Ovary (tissue), 9 donors: ENCODE data around the gene ARHGAP9. TPM values are rescaled to one million over a fixed set of nuclear protein-coding genes. Genes with fewer than 3 reads are reported as not detected.

Source experiments
- DNase-seq, 5 donors: peaks; one replicate each; pipeline ENCODE4 v3.0.0-alpha.2; 2019 to 2020
- H3K27ac ChIP-seq, 2 donors: fragments of 200-600 bp; one replicate each; pipeline versions ENCODE4 v1.5.1 to v1.8.0; 2019 to 2022
- H3K27me3 ChIP-seq: fragments of 200-600 bp; one replicate; pipeline ENCODE4 v1.8.0; 2022
- H3K36me3 ChIP-seq: fragments of 200-600 bp; sonication (generic); one replicate; pipeline ENCODE4 v1.5.1; 2019
- H3K4me1 ChIP-seq: one replicate; pipeline ENCODE4 v1.8.1; 2013; ENCODE audit warnings: mild to moderate bottlenecking, moderate library complexity; ENCODE audit not compliant: insufficient read depth
- H3K4me3 ChIP-seq: fragments of 200-600 bp; sonication (generic); one replicate; pipeline ENCODE4 v1.5.1; 2017
- H3K9me3 ChIP-seq, 2 donors: fragments of 200-600 bp in 1 of 2; sonication (generic) in 1 of 2; one replicate each; pipeline versions ENCODE4 v1.5.1 to v1.8.1; 2013 to 2019; ENCODE audit warnings: mild to moderate bottlenecking in 1 of 2, moderate library complexity in 1 of 2
- CTCF ChIP-seq, 3 donors: fragments of 450-650 bp in 2 of 3; fragments of 200-600 bp in 1 of 3; IDR thresholded peaks; one replicate each; pipeline versions ENCODE4 v1.5.1 to v1.8.0; 2016 to 2022; ENCODE audit warnings: antibody characterized with exemption in 3 of 3, mild to moderate bottlenecking in 1 of 3
- EP300 ChIP-seq: sonication (generic); formaldehyde crosslinking; IDR thresholded peaks from one replicate; pipeline ENCODE4 v1.6.1; 2017; ENCODE audit warnings: antibody characterized with exemption
- POLR2A ChIP-seq: fragments of 450-650 bp; IDR thresholded peaks from one replicate; pipeline ENCODE4 v1.6.1; 2017; ENCODE audit warnings: antibody characterized with exemption, mild to moderate bottlenecking, moderate library complexity
- WGBS, 3 donors: extraction: QIAGEN DNeasy Blood & Tissue Kit in 1 of 3; methylation state at CpG; one replicate each; pipeline versions ENCODE4 v1.1.5 to v1.1.7; 2013 to 2017; 5-methylcytosine and 5-hydroxymethylcytosine counted together
- intact Hi-C, 4 donors: fragments of 100-400 bp; cut with DNase I; formaldehyde crosslinking; loops; one replicate each; pipeline versions ENCODE4 v1.11.0 to v1.15.1; 2022 to 2023
- polyA plus RNA-seq, 2 donors: library from polyadenylated mRNA; stranded (reverse); fragments of 200-250 nt in 1 of 2; fragments of 350-450 nt in 1 of 2; fragmentation: Illumina TruSeq in 1 of 2; extraction: RNeasy Lipid Tissue Mini Kit (QIAGEN cat#74804) in 1 of 2; gene quantifications; one replicate each; pipeline ENCODE4 v1.2.3, GENCODE V29; 2013 to 2014
- total RNA-seq, 7 donors: library from RNA; depleted of rRNA in 2 of 7; stranded (reverse); fragments of >200 nt in 2 of 7; fragmentation: NEBNext Ultra II Directional in 3 of 7; extraction: Animal tissue kit (Norgen Biotek cat#: 25700) in 3 of 7; gene quantifications; one replicate each; pipeline versions ENCODE4 v1.1.0 to v1.2.4, GENCODE V29; 2016 to 2023
- donor health status: DM: no; HTN: no; CAD: no; lungs with moderate emphysema.
- donor health status: DM: no; HTN: no; CAD: no.
- donor health status: Bipolar disorder and iron deficiency.
- donor health status: DM: yes; HTN: yes; CAD: no.
- donor health status: DM: no; HTN: no; CAD: no.
- donor health status: DM: yes; HTN: yes; CAD: no.

The ARHGAP9 gene
- total and polyA plus RNA-seq, 9 donors: 2.6 to 9.5 (median 4.2) TPM

- TF ChIP-seq POLR2A (no peak), CTCF (IDR thresholded peaks at IDR 0.05) (no peak), EP300 (no peak)
- Histone ChIP-seq H3K27me3 (no peaks in the 10 kb centered on the region), H3K4me3 (no peak overlapping the region), H3K36me3 (no peaks in the 10 kb centered on the region), H3K4me1 (no peaks in the 10 kb centered on the region), H3K27ac (no peak overlapping the region), H3K9me3 (no peaks in the 10 kb centered on the region)
- 89 to 95% (median 91%) methylated on average over 14 of the region's 14 CpGs for WGBS, 3 donors
- no peak for DNase-seq
- intact Hi-C loops: no loop called here
Observed at GRCh38 chr12:57470286-57470969, 9.2 kb downstream of the ARHGAP9 start.

- Histone ChIP-seq H3K27me3 (no peaks in the 10 kb centered on the region), H3K36me3 (no peaks in the 10 kb centered on the region), H3K4me3 (no peak overlapping the region), H3K27ac (no peak overlapping the region), H3K9me3 (no peaks in the 10 kb centered on the region), H3K4me1 (no peaks in the 10 kb centered on the region)
- intact Hi-C loops: no loop called here
- DNase-seq: no peak
- 86 to 87% (median 86%) methylated on average over 10 of the region's 10 CpGs for WGBS, 3 donors
- TF ChIP-seq CTCF (IDR thresholded peaks at IDR 0.05) (no peak), POLR2A (no peak), EP300 (no peak)
Observed at GRCh38 chr12:57469296-57470164, 10.1 kb downstream of the ARHGAP9 start.

GRCh38 chr12:57467915-57468314, 11.8 kb downstream of the ARHGAP9 start:
- H3K27ac ChIP-seq: no peak overlapping the region
- no peaks in the 10 kb centered on the region for H3K27me3 ChIP-seq
- TF ChIP-seq EP300 (no peak), CTCF (IDR thresholded peaks at IDR 0.05) (no peak), POLR2A (no peak)
- no peaks in the 10 kb centered on the region for H3K36me3 ChIP-seq
- intact Hi-C loops: no loop called here
- DNase-seq: no peak
- no peak overlapping the region for H3K4me3 ChIP-seq
- no peaks in the 10 kb centered on the region for H3K9me3 ChIP-seq
- WGBS, 3 donors: 83 to 92% (median 83%) methylated on average over 11 of the region's 11 CpGs
- no peaks in the 10 kb centered on the region for H3K4me1 ChIP-seq

- H3K9me3 ChIP-seq: no peaks in the 10 kb centered on the region
- H3K27me3 ChIP-seq: no peaks in the 10 kb centered on the region
- intact Hi-C loops: no loop called here
- no peak for TF ChIP-seq POLR2A
- no peak for TF ChIP-seq EP300
- TF ChIP-seq CTCF (IDR thresholded peaks at IDR 0.05): no peak
- no peaks in the 10 kb centered on the region for H3K4me1 ChIP-seq
- no peak for DNase-seq
- H3K27ac ChIP-seq: no peak overlapping the region
- H3K36me3 ChIP-seq: no peaks in the 10 kb centered on the region
- 87 to 94% (median 91%) methylated on average over 12 of the region's 12 CpGs for WGBS, 3 donors
- H3K4me3 ChIP-seq: no peak overlapping the region
Observed at GRCh38 chr12:57467212-57467874, 12.3 kb downstream of the ARHGAP9 start.
